H1 (cell line): Measurements from ENCODE around the gene EFCAB6. TPM values are rescaled to one million over a fixed set of nuclear protein-coding genes. Genes with fewer than 3 reads are reported as not detected.

Experiments
- CTCF ChIA-PET: fragments of 300-600 bp; sonication (Branson Sonifier 250); formaldehyde crosslinking; loops from one replicate; lab custom pipeline; 2021; ENCODE audit not compliant: partially characterized antibody; lab: Charles Lee
- POLR2A ChIA-PET: fragments of 300-600 bp; sonication (Branson Sonifier 250); formaldehyde crosslinking; loops from one replicate; lab custom pipeline; 2021; ENCODE audit warnings: inconsistent platforms; ENCODE audit not compliant: partially characterized antibody; lab: Charles Lee
- DNase-seq, 2 experiments: peaks; one replicate each; pipeline versions ENCODE4 v3.0.0 to v3.0.0-alpha.2; 2010 to 2022; ENCODE audit warnings: low spot score in 2 of 2, low read depth in 1 of 2, mixed read lengths in 1 of 2
- FAIRE-seq: peaks from 2 replicates; lab custom pipeline; 2011; peaks lifted over from hg19 to GRCh38; lab: Jason Lieb, UNC
- H2AFZ ChIP-seq: 2 replicates; pipeline ENCODE4 v1.8.1; 2012; ENCODE audit warnings: low read length, inconsistent platforms
- H2AK5ac ChIP-seq: 2 replicates; pipeline ENCODE4 v1.6.1; 2013; ENCODE audit warnings: low read depth, low read length
- H2BK120ac ChIP-seq: replicated peaks from 2 replicates; pipeline ENCODE3; 2013; ENCODE audit warnings: low read depth, low read length, inconsistent platforms
- H2BK12ac ChIP-seq: 2 replicates; pipeline ENCODE4 v1.6.1; 2013; ENCODE audit warnings: low read depth, low read length
- H2BK15ac ChIP-seq: 2 replicates; pipeline ENCODE4 v1.6.1; 2013; ENCODE audit warnings: low read length
- H2BK20ac ChIP-seq: 2 replicates; pipeline ENCODE4 v1.6.1; 2013; ENCODE audit warnings: low read length
- H2BK5ac ChIP-seq: 2 replicates; pipeline ENCODE4 v1.6.1; 2013; ENCODE audit warnings: low read depth, low read length
- H3K14ac ChIP-seq: 2 replicates; pipeline ENCODE4 v1.6.1; 2013; ENCODE audit warnings: inconsistent platforms; ENCODE audit not compliant: insufficient read length
- H3K18ac ChIP-seq: 2 replicates; pipeline ENCODE4 v1.6.1; 2013; ENCODE audit warnings: low read length; ENCODE audit errors: extremely low read depth
- H3K23ac ChIP-seq: 2 replicates; pipeline ENCODE4 v1.6.1; 2013; ENCODE audit warnings: inconsistent platforms; ENCODE audit not compliant: insufficient read length
- H3K23me2 ChIP-seq: 2 replicates; pipeline ENCODE4 v1.6.1; 2013; ENCODE audit warnings: low read depth, low read length
- H3K27ac ChIP-seq: 2 replicates; pipeline ENCODE4 v1.6.1; 2011; ENCODE audit warnings: low read depth, low read length, inconsistent platforms
- H3K27me3 ChIP-seq, 4 experiments: replicated peaks in 1 of 4; 1 replicate in 1 of 4; 2 replicates in 3 of 4; pipeline versions ENCODE4 v1.6.1 to v1.8.1; 2011 to 2013; ENCODE audit warnings: low read length in 3 of 4, mild to moderate bottlenecking in 3 of 4, inconsistent platforms in 2 of 4, mixed read lengths in 2 of 4, moderate library complexity in 1 of 4; ENCODE audit not compliant: control insufficient read depth in 3 of 4, insufficient read depth in 3 of 4; ENCODE audit errors: extremely low read depth in 1 of 4
- H3K36me3 ChIP-seq, 4 experiments: 2 replicates each; pipeline versions ENCODE4 v1.6.1 to v1.8.1; 2011 to 2013; ENCODE audit warnings: mild to moderate bottlenecking in 4 of 4, low read length in 3 of 4, moderate library complexity in 2 of 4, control low read depth in 1 of 4, inconsistent platforms in 1 of 4; ENCODE audit not compliant: insufficient read depth in 4 of 4, control insufficient read depth in 2 of 4
- H3K4ac ChIP-seq: replicated peaks from 2 replicates; pipeline ENCODE3; 2013; ENCODE audit warnings: low read length, low read depth, mixed read lengths, inconsistent platforms; ENCODE audit not compliant: insufficient read length
- H3K4me1 ChIP-seq, 4 experiments: replicated peaks in 1 of 4; 1 replicate in 1 of 4; 2 replicates in 3 of 4; pipeline versions ENCODE4 v1.6.1 to v1.8.1; 2011 to 2013; ENCODE audit warnings: low read length in 3 of 4, inconsistent platforms in 2 of 4, mixed read lengths in 1 of 4; ENCODE audit not compliant: insufficient read depth in 4 of 4, control insufficient read depth in 3 of 4
- H3K4me2 ChIP-seq, 2 experiments: 2 replicates each; pipeline versions ENCODE4 v1.6.1 to v1.8.1; 2011 to 2013; ENCODE audit warnings: low read depth in 2 of 2, low read length in 2 of 2, control low read depth in 1 of 2, inconsistent platforms in 1 of 2, mild to moderate bottlenecking in 1 of 2; ENCODE audit not compliant: insufficient read depth in 1 of 2
- H3K4me3 ChIP-seq, 4 experiments: fragments of 200-600, 300-600 bp in 1 of 4; sonication (generic), shearing (Covaris generic), sonication (Bioruptor Twin) in 1 of 4; 2 replicates each; pipeline versions ENCODE4 v1.5.1 to v1.8.1; 2011 to 2016; ENCODE audit warnings: low read length in 4 of 4, low read depth in 3 of 4, control low read depth in 2 of 4, inconsistent platforms in 2 of 4, mild to moderate bottlenecking in 2 of 4, mixed read lengths in 1 of 4, moderate library complexity in 1 of 4; ENCODE audit not compliant: insufficient read depth in 2 of 4; ENCODE audit errors: extremely low read depth in 1 of 4
- H3K56ac ChIP-seq: replicated peaks from 2 replicates; pipeline ENCODE3; 2013; ENCODE audit warnings: low read depth, mild to moderate bottlenecking, mixed read lengths, low read length, inconsistent platforms; ENCODE audit not compliant: insufficient read length
- H3K79me1 ChIP-seq: 2 replicates; pipeline ENCODE4 v1.6.1; 2013; ENCODE audit warnings: low read depth, low read length, control low read depth
- H3K79me2 ChIP-seq, 2 experiments: 2 replicates each; pipeline versions ENCODE4 v1.6.1 to v1.8.1; 2012 to 2013; ENCODE audit warnings: low read length in 2 of 2, mild to moderate bottlenecking in 2 of 2, inconsistent platforms in 1 of 2; ENCODE audit not compliant: insufficient read depth in 2 of 2, control insufficient read depth in 1 of 2
- H3K9ac ChIP-seq, 4 experiments: replicated peaks in 1 of 4; 1 replicate in 1 of 4; 2 replicates in 3 of 4; pipeline versions ENCODE4 v1.6.1 to v1.8.1; 2011 to 2013; ENCODE audit warnings: low read depth in 3 of 4, low read length in 3 of 4, control low read depth in 2 of 4, mild to moderate bottlenecking in 2 of 4, moderate library complexity in 2 of 4, inconsistent platforms in 1 of 4; ENCODE audit errors: extremely low read depth in 1 of 4
- H3K9me3 ChIP-seq, 2 experiments: 2 replicates each; pipeline versions ENCODE4 v1.6.1 to v1.8.1; 2012 to 2013; ENCODE audit warnings: mild to moderate bottlenecking in 2 of 2, moderate library complexity in 2 of 2, control low read depth in 1 of 2, inconsistent platforms in 1 of 2, low read depth in 1 of 2, low read length in 1 of 2, mixed read lengths in 1 of 2; ENCODE audit not compliant: insufficient read depth in 2 of 2
- H4K20me1 ChIP-seq, 2 experiments: replicated peaks in 1 of 2; 2 replicates each; pipeline versions ENCODE3 to v1.8.1; 2011 to 2013; ENCODE audit warnings: inconsistent platforms in 2 of 2, low read length in 2 of 2, mild to moderate bottlenecking in 1 of 2; ENCODE audit not compliant: insufficient read depth in 2 of 2, control insufficient read depth in 1 of 2
- H4K5ac ChIP-seq: 2 replicates; pipeline ENCODE4 v1.6.1; 2013; ENCODE audit warnings: low read length, low read depth, mixed read lengths, inconsistent platforms; ENCODE audit not compliant: insufficient read length
- H4K8ac ChIP-seq: 2 replicates; pipeline ENCODE4 v1.8.0; 2013; ENCODE audit warnings: mild to moderate bottlenecking, moderate library complexity, low read length, inconsistent platforms; ENCODE audit not compliant: insufficient read depth; ENCODE audit errors: extremely low read depth
- H4K91ac ChIP-seq: replicated peaks from 2 replicates; pipeline ENCODE3; 2013; ENCODE audit warnings: low read length, mixed read lengths, inconsistent platforms; ENCODE audit not compliant: insufficient read length
- ATF2 ChIP-seq: IDR thresholded peaks from 2 replicates; pipeline ENCODE4 v1.6.1; 2012; ENCODE audit warnings: low read length, inconsistent platforms
- EP300 ChIP-seq, 2 experiments: IDR thresholded peaks; 1 replicate in 1 of 2; 2 replicates in 1 of 2; pipeline ENCODE4 v1.6.1; 2011 to 2012; ENCODE audit warnings: low read depth in 2 of 2, low read length in 2 of 2, mild to moderate bottlenecking in 2 of 2, borderline replicate concordance in 1 of 2, inconsistent platforms in 1 of 2, moderate library complexity in 1 of 2
- HDAC6 ChIP-seq: IDR thresholded peaks from one replicate; pipeline ENCODE4 v1.7.1; 2012; ENCODE audit warnings: low read depth, mild to moderate bottlenecking, inconsistent platforms, low read length, moderate library complexity
- MAFK ChIP-seq: IDR thresholded peaks from 2 replicates; pipeline ENCODE4 v1.6.1; 2012; ENCODE audit warnings: low read depth, mild to moderate bottlenecking, improper control_type of control experiment, low read length
- PHF8 ChIP-seq: fragments of 200-600 bp; sonication (generic); conservative IDR thresholded peaks from 2 replicates; pipeline ENCODE4 v1.7.1; 2012; ENCODE audit warnings: low read depth, mild to moderate bottlenecking, inconsistent platforms, low read length, moderate library complexity
- TBP ChIP-seq: IDR thresholded peaks from 2 replicates; pipeline ENCODE4 v1.6.1; 2011; ENCODE audit warnings: low read depth, low read length, improper control_type of control experiment
- YY1 ChIP-seq: IDR thresholded peaks from 2 replicates; pipeline ENCODE4 v1.6.1; 2011; ENCODE audit warnings: low read depth, mild to moderate bottlenecking, low read length
- WGBS, 2 experiments: shearing (Covaris generic) in 1 of 2; methylation state at CpG; one replicate each; pipeline versions ENCODE4 v1.1.6 to v1.1.7; 2013 to 2015; ENCODE audit warnings: low lambda C conversion rate in 2 of 2, mixed read lengths in 2 of 2, inconsistent platforms in 1 of 2, low coverage in 1 of 2, missing lambda C conversion rate in 1 of 2; ENCODE audit not compliant: insufficient replicate concordance in 2 of 2, insufficient coverage in 1 of 2, insufficient read length in 1 of 2; ENCODE audit errors: extremely low coverage in 1 of 2, missing lambda C conversion rate in 1 of 2; 5-methylcytosine and 5-hydroxymethylcytosine counted together
- polyA plus RNA-seq, 7 experiments: library from polyadenylated mRNA; depleted of rRNA in 3 of 7; stranded (reverse) in 5 of 7; unstranded in 2 of 7; fragments of >200 nt in 5 of 7; fragments of 200-250 nt in 2 of 7; gene quantifications; 1 replicate in 5 of 7; 2 replicates in 1 of 7; 4 replicates in 1 of 7; pipeline versions ENCODE4 v1.2.1 to v1.2.3, GENCODE V29; 2011 to 2013; ENCODE audit warnings: missing spikeins in 2 of 7, mixed read lengths in 2 of 7
- total RNA-seq: library from RNA; stranded (reverse); fragmentation: NEBNext Ultra II Directional; extraction: Animal tissue kit (Norgen Biotek cat#: 25700); gene quantifications from 2 replicates; pipeline ENCODE4 v1.2.1, GENCODE V29; 2021

The EFCAB6 gene
- total and polyA plus RNA-seq, 2 of the 8 experiments (the other 6 are each of a cell fraction or from before 2014, with no cell fraction given): 0.32 to 1.7 TPM

DNA sequence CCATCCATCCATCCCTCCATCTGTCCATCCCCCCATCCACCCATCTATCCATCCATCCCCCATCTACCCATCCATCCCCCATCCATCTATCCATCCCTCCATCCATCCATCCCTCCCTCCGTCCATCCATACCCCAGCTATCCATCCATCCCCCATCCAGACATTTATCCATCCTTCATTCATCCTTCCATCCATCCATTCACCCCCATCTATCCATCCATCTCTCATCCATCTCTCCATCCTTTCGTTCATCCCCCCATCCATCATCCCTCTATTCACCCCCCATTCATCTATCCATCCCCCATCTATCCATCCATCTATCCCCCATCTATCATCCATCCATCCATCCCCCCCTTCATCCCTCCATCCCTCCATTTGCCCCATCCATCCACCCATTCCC, 302.8 kb downstream of the EFCAB6 start:
- H2BK5ac ChIP-seq: no peak overlapping the region
- H3K27ac ChIP-seq: no peak overlapping the region
- no peak overlapping the region for H2AFZ ChIP-seq
- no peak overlapping the region for H2BK15ac ChIP-seq
- no peaks in the 10 kb centered on the region for H3K79me1 ChIP-seq
- TF ChIP-seq EP300 (IDR thresholded peaks at IDR 0.05; ENCODE audit: borderline replicate concordance in 1 of 2, low read depth in 2 of 2, low read length in 2 of 2) (no peak), HDAC6 (no peak), PHF8 (no peak), YY1 (no peak), TBP (no peak), MAFK (no peak), ATF2 (no peak)
- TF ChIP-seq, all 59 proteins: peak for 0
- no peak overlapping the region for H2BK120ac ChIP-seq
- FAIRE-seq (no peak), DNase-seq (no peak)
- H3K4me1 ChIP-seq: no peaks in the 10 kb centered on the region; a peak in 2 of 7 replicates
- no peak overlapping the region for H2BK20ac ChIP-seq
- peaks cover 24% of the 10 kb centered on the region; the same call in 1 of the 2 replicates for H3K23me2 ChIP-seq
- no peak overlapping the region for H4K8ac ChIP-seq
- no peak overlapping the region for H3K4me2 ChIP-seq
- H3K9ac ChIP-seq: no peak overlapping the region
- WGBS, 2 experiments: 87 to 98% methylated on average over 2 of the region's 2 CpGs
- H2BK12ac ChIP-seq: no peak overlapping the region
- no peak overlapping the region for H3K4ac ChIP-seq
- H3K36me3 ChIP-seq: no peaks in the 10 kb centered on the region; a peak in 1 of 8 replicates
- CTCF ChIA-PET: no interaction called here
- H3K4me3 ChIP-seq: no peak overlapping the region
- no peak overlapping the region for H3K56ac ChIP-seq
- H3K18ac ChIP-seq: no peak overlapping the region
- no peak overlapping the region for H4K91ac ChIP-seq
- no peaks in the 10 kb centered on the region; a peak in 1 of 4 replicates for H3K9me3 ChIP-seq
- H3K14ac ChIP-seq: no peak overlapping the region
- POLR2A ChIA-PET: no interaction called here
- H3K23ac ChIP-seq: no peak overlapping the region
- peaks cover 0 to 8% of the 10 kb centered on the region in 2 experiments for H4K20me1 ChIP-seq
- H4K5ac ChIP-seq: no peak overlapping the region
- H2AK5ac ChIP-seq: no peak overlapping the region
- H3K79me2 ChIP-seq: no peaks in the 10 kb centered on the region
- H3K27me3 ChIP-seq: no peaks in the 10 kb centered on the region
